GM18498 (cell line): ENCODE measurements around the gene RASA4B.
"Not testable (repeated sequence)": the region's sequence is repeated elsewhere in the genome, so short reads cannot be mapped to it uniquely, and the experiment has no call there.

Source experiments
- ATAC-seq: cut with Tn5 transposase; IDR thresholded peaks from one replicate; pipeline ENCODE4 v1.9.1; 2021; ENCODE audit warnings: mild to moderate bottlenecking, moderate library complexity; ENCODE audit not compliant: unreplicated experiment

The RASA4B gene

DNA sequence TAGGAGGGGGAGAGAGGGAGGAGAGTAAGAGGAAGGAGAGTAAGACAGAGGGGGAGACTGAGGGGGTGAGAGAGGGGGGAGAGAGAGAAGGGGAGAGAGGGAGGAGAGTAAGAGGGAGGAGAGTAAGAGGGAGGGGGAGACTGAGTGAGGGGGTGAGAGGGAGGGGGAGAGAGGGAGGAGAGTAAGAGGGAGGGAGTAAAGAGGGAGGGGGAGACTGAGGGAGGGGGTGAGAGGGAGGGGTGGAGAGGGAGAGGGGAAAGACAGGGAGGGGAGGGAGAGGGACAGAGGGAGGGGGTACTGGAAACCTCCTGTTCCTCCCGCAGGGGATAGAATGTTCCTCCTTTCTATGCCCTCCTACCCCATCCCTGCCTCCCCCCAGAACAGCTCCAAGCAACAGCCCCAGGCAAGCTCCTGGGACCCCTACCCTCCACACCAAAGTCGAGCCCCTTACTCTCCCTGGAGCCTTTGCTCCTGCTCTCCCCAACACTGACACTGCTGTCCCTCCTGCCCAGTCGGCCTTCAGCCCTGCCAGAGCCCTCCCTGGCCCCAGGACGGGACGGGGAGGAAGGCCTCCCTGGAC, 4.8 kb downstream of the RASA4B start:
- not testable (repeated sequence) for ATAC-seq

GRCh38 chr7:102511860-102512522, 5.6 kb downstream of the RASA4B start:
- peak; percentile 45 for ATAC-seq

DNA sequence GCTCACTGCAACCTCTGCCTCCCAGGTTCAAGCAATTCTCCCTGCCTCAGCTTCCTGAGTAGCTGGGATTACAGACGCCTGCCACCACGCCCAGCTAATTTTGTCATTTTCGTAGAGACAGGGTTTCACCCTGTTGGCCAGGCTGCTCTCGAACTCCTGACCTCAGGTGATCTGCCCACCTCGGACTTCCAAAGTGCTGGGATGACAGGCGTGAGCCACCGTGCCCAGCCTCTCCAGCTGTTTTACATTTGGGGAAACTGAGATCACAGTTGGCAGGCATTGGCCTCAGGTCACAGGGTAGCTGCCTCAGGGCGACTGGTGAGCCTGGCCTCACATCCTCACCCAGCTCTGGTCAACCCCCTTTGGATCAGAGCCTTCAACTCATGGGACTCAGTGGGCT, 7.0 kb downstream of the RASA4B start:
- not testable (repeated sequence) for ATAC-seq

DNA sequence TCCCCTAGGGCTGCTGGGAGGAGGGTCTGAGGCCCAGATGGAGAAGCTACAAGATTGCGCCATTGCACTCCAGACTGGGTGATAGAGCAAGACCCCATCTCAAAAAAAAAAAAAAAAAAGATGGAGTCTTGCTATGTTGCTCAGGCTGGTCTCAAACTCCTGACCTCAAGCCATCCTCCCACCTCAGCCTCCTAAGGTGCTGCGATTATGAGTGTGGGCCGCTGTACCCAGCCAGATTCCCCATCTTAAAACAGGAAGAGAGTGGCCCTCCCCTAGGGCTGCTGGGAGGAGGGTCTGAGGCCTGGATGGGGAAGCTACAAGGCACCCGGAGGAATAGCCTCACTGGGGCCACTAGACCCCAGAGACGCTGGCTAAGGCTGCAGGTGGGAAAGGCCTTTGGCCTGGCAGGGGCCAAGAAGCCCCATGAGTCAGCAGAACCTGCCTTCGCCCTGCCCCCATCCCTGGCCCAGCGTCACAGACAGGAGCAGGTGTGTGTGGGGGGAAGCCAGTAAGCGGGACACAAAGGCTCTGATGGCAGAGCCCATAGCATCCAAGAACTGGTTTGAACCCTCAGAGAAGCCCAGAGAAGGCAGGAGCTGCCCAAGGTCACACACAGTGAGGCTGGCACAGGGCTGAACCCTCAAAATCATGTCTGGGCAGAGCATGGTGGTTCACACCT, 10.0 kb downstream of the RASA4B start:
- ATAC-seq: not testable (repeated sequence)

DNA sequence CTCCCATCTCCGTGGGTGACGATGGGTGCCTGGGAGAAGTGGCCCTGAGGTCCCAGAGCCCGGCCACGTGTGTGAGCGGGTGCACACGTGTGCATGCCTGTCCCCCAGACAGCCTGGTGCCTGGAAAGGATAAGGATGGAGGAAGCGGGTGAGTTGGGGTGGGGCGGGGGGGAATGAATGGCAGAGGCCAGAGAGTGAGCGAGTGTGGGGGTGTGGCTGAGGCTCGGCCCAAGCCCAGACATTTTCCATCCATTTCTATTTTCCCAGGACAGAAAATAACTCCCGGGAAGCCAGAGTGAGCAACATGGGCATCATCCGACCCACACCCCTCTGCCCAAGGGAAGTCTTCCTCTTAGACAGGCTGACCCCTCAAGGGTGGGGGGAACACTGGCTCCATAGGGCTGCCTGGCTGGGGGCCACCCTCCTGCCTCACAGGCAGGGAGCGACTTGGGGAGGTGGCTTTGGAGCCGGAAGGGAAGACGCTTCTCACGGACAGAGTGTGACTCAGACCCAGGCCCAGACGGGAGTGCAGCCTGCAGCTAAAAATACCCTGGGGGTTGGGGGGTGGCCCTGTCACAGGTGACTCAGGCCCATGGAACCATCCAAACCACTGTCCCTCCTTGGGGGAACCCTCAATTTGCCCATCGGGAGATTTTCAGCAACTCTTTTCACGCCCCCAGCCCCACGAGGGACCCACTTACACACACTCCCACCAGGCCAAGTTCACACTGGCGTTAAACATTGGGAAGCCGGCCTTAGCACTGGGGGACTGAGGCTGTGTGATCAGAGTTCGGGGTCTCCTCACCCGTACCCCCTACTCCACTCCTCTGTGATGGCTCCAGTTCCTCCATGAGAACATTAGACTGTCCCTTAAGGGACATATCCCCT, 12.0 kb downstream of the RASA4B start:
- ATAC-seq: not testable (repeated sequence)

DNA sequence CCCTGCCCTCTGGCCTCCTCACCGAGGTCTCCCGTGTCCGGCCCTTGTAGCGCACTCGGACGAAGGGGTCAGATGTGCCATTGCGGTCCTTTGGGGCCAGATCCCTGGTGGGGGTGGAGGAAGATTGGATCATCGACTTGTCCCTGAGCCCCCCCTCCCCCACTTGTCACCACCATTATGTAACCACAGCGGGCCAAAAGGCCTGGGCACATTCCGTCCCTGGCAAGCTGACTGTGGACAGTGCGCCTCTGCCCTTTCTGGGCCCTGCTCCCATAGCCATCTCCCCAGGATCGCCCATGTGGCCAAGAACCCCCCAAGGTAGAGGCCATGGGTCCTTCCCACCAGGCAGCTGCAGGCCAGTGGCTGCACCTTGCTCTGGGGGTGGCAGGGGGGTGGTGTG, 14.4 kb downstream of the RASA4B start:
- ATAC-seq: not testable (repeated sequence)

DNA sequence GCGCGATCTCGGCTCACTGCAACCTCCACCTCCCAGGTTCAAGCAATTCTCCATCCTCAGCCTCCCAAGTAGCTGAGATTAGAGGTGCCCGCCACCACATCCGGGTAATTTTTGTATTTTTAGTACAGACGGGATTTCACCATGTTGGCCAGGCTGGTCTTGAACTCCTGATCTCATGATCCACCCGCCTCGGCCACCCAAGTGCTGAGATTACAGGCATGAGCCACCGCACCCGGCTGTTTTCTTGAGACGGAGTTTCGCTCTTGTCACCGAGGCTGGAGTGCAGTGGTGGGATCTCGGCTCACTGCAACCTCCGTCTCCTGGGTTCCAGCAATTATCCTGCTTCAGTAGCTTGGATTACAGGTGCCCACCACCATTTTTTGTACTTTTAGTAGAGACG, 19.3 kb downstream of the RASA4B start:
- ATAC-seq: not testable (repeated sequence)

- not testable (repeated sequence) for ATAC-seq
These were observed 20.3 kb downstream of the RASA4B start for GRCh38 chr7:102497308-102497707.

GRCh38 chr7:102496861-102497260, 20.7 kb downstream of the RASA4B start:
- ATAC-seq: not testable (repeated sequence)

DNA sequence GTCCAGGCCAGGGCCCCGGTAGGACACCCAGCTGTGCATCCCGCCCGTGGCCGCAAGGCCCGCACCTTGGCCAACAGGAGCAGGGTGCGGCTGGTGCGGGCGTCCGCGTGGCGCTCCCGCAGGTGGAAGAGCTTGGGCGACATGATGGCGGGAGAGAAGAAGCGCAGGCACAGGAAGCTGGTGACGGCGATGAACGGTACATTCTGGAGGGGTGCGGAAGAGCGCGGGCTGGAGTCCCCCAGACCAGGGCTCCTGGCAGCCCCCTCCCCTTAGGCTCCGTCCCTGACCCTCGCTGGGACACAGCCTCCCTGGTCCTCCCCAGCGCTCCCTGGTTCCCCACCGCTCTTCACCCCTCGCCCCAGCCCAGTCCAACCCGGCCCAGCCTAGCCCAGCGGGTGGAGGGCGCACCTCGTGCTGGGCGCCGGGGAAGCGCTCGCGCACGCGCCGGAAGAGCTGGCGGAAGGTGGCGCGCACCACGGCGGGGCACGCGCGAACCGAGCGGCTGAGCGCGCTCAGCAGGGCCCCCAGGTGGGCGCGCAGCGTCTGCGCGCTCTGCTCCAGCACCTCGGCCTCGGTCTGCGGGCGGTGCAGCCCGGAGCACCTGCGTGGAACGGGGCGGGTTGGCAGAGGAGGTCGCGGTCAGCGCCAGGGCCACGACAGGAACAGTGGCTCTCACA, 23.0 kb downstream of the RASA4B start:
- peak; percentile 79 for ATAC-seq

- ATAC-seq: not testable (repeated sequence)
These were observed 23.6 kb downstream of the RASA4B start for GRCh38 chr7:102494026-102494425.

DNA sequence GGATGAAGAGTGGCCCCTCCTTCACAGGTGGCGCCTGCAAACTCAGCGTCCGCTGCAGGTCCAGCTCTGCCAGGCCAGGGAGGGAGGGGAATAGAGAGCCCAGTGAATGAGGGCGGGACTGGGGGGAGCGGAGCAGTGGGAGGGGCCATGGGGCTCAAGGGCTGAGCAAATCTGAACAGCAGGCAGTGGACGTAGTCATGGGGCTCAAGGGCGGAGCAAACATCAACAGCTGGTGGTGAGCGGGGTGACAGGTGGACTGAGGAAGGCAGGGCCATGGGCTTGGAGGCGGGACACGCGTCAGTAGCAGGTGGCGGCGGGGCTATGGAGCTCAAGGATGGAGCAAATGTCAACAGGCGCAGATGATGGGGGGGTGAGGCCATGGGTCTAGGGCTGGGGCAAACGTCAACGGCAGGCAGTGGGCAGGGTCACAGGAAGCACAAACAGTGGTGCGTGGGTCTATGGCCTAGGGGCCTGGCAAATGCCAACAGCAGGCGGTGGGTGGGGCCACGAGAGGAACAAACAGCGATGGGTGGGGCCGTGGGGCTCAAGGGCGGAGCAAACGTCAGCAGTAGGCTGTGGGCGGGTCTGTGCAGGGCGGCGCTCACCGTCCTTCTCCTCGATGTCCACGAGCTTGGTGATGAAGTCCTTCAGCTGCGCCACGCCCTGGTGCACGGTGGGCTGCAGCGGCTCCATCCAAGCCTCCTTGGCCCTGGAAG, 24.2 kb downstream of the RASA4B start:
- ATAC-seq: peak; percentile 33

DNA sequence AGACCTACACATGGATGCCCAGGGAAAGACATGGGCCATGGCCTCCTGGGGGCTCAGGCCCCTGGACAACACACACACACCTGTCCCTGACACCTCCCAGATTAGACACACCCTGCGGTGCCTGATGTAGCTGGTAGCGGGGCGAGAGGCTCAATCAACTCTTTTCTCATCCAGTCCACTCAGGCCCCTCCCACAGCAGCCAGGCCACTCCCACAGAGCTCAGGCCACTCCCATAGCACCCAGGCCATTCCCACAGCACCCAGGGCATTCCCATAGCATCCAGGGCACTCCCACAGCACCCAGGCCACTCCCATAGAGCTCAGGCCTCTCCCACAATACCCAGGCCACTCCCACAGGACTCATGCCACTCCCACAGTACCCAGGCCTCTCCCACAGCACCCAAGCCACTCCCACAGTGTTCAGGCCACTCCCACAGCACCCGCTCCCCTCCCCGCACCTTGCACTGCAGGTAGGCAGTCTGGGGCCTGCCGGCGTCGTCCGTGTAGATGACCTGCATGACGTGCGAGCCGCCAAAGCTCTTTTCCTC, 27.0 kb downstream of the RASA4B start:
- peak; percentile 39 for ATAC-seq

DNA sequence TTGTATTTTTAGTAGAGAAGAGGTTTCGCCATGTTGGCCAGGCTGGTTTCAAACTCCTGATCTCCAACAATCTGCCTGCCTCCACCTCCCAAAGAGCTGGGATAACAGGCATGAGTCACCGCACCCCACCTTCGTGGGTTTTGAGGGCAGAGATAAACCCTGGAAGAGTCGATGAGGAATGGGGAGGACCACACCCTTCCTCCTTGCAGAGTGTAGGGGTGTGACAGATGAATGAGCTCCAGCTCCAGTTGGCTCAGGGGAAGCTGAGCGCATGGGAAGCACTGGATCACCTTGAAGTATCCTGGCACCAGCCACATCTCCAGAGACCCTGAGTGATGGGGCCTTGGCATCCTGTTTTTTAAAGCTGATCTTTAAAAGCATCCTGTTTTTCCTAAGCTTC, 33.3 kb downstream of the RASA4B start:
- not testable (repeated sequence) for ATAC-seq

DNA sequence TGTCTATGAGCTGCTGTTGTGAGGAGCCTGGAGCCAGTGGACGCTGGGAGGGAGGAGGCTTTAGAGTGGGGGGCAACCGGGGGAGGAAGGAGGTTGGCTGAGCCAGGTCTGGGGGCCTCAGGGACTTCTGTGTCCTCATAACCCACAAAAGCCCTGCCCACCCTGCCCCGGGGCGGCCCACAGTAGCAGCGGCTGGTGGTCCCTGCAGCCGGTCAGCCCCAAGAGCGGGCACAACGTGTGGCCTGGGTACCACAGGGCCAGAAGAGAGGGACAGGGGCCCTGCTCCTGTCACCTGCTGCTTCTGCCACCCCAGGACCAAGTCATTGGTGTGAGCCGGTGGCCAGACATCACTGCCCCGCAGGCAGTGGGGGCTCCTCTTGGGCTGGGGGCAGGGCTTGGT, 35.6 kb downstream of the RASA4B start:
- ATAC-seq: not testable (repeated sequence)

DNA sequence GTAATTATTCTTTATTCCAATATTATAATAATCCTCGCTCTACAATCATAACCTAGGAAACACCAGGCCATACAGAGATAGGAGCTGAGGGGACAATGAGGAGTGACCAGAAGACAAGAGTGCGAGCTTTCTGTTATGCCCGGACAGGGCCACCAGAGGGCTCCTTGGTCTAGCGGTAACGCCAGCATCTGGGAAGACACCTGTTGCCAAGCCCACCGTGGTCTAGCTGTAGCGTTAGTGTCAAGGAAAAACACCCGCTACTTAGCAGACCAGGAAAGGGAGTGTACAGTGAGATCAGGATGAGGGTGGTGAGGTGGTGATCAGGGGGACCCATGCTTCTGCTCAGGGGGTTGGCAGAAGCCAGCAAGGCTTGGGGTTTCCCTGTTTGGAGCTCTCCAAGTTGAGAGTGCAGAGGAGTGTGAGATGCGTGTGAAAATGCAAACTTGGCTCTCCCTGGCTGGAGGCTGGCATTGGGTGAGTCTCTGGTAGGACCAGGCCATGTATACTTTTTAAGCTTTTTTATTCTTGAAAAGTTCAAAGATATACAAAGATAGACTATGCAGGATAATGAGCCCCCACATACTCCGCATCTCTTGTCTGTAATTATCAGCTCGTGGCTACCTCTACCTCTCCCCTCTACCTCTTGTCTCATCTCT, 37.5 kb downstream of the RASA4B start:
- ATAC-seq: not testable (repeated sequence)

GRCh38 chr7:102479209-102479584, 38.4 kb downstream of the RASA4B start:
- ATAC-seq: peak; percentile 31

- ATAC-seq: peak; percentile 83
These were observed 39.0 kb downstream of the RASA4B start, which contains the start of gene POLR2J for GRCh38 chr7:102478314-102479208. Gene POLR2J, minus strand, starts transcription at chr7:102478922. Its CDS starts 62 bp downstream, at chr7:102478860.
